HG02678 (cell line): ENCODE results near the gene LBR.

ENCODE experiments used
- ATAC-seq: cut with Tn5 transposase; IDR thresholded peaks from one replicate; pipeline ENCODE4 v1.9.1; 2021; ENCODE audit warnings: mild to moderate bottlenecking, moderate library complexity; ENCODE audit not compliant: unreplicated experiment

Gene LBR

DNA sequence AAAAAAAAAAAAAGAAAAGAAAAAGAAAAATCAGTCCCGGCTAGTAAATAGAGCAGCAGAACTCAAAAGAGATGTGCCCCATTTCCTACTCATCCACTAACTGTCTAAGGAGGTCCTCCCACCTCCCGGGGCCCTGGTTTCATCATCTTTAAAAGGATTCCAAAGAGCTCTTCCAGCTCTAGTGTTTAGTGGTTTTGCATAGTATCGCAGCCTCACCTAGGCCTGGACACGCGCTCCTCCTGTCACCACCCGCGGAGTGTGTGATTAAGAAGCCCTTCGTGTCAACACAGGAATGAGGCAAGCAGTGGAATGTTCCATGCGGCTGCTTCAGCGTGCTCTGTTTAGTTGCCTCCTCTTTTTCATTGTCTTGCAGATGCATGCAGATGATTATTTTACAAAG, 49.0 kb downstream of the LBR start:
- no peak for ATAC-seq

DNA sequence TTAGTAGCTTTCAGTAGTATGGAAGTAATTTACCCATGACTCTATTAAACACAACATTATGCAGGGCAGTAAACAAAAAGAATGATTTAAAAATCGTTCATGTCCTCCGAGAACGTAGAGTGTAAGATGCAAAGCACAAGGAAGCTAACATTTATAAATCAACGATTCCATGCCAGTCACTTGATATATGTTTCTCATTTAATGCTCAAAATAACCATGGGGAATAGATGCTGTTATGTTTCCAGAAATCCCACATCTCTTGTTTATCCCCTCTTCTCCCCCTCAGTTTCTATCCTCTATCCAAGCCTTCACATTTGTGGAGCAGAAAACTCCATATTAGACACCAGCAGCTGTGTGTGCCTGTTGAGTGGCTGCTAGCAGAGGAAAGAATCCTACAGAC, 52.8 kb downstream of the LBR start:
- ATAC-seq = no peak

DNA sequence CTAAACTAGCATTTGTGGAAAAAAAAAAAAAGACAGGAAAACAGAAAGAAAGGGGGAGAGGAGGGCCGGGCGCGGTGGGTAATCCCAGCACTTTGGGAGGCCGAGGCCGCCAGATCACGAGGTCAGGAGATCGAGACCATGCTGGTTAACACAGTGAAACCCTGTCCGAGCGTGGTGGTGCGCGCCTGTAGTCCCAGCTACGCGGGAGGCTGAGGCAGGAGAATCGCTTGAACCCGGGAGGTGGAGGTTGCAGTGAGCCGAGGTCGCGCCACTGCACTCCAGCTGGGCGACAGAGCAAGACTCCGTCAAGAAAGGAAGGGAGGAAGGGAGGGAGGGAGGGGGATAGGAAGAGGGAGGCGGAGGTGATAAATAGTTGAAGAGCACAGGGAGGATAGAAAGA, 54.7 kb downstream of the LBR start:
- no peak for ATAC-seq

DNA sequence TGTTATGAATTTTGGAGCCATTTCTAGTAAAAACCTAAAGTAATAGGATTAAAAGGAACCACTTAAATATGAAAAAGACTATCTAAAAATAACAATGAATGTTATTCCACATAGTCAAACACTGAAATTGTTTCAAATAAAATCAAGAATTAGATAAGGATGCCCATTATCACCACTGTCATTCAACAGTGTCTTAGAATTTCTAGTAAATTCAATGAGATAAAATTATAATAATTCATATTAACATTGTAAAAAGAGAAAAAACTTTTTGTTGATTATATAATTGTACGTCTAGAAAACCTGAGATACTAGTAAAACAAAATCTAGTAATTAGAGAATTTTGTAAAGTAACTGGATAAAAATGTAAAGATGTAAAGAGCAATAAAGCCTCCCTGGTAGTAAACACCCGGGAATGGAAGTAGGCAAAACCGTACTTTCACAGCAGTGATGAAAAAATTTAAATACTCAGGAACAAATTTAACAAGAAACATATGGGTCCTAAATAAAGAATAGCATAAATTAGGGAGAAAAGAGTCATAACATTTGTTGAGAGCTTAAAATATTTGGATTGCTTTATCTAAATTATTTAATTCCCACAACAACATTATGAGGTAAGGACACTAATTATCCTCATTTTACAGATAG, 56.4 kb downstream of the LBR start:
- no peak for ATAC-seq

DNA sequence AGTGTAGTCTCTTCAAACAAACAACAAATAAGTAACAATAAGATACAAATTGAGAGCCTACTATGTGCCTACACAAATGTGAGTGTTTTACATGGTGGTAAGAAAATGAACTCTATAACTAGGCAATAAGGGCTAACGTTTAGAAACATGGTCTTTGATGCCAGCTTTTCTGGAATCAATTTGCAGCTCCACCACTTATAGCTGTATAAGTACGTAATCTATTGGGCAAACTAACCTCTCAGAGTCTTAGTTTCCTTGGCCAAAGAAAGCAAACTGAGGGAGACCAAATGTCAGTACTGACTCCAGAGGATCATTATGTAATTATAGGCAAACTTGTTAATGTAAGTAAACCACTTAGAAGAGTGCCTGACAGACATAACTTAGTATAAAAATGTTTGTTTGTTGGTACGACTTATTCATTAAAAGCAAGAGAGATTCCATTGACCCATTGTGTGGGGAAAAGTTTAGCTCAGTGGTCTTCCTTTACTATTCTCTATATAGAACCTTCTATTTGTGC, 59.7 kb downstream of the LBR start:
- no peak for ATAC-seq

DNA sequence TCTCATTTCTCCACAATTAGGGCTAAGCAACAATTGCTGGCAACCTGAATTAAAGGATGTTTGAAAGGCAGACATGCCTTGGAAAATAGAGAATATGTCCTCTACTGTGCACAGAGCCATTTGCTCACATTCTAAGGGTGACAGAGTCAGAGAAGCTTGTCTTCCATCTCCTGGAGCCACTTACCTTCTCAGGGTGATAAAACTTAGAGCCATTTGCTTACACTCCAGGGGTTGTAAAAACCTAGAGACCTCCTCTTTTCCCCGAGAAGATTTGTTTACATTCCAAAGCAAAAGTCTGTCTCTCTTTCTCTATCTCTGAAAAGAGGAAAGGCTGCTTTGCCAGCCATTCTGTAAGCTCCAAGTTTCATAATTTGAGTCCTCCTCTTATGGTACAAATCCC, 61.3 kb downstream of the LBR start:
- ATAC-seq = no peak

DNA sequence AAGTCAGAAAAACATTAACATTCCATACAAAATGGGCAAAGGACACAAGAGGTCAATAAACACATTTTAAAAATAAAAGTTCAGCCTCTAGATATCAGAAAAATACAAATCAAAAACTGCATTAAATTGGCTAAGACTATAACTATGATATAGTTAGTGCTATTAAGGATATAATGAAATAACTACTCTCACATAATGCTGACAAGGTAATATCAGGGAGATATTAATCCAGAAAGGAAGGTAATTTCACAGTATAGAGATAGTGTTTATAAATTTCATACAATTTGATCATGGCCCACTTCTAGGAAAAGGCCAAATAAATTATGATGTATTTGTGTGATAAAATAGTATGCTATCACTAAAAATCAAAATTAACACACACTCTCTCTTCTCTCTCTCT, 61.8 kb downstream of the LBR start:
- ATAC-seq = no peak

DNA sequence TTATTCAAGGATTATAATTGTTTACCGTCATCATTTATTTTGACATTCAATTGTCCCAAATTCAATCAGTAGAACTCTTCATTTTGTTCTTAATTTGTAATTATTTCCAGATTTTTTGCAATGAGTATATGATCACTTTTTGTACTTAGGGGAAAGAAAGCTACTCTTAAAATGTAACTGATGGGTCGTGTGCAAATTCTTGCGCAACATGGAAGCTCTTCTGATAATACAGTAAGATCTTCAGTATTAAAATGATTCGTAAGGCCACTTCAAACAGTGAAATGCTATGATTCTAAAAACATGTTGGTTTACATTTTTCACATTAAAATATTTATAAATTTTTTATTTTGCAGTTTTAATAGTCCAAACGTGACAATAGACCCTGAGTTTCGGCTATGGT, 63.4 kb downstream of the LBR start:
- no peak for ATAC-seq

DNA sequence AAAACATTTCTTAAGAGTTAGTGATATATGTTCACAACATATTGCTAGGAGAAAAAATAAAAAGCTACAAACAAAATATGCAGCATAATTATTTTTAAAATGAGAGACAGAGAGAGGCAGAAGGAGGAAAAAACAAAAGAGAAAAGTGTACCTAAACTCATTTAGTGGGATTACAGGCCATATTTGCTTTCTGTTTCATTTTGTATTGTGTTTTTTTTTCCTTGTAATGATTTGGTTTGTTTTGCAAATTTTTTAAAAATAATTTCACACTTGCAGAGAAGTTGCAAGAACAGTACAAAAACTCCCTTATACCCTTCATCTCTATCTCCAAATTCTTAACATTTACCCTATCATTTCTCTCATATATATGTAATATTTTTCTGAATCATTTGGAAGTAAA, 65.0 kb downstream of the LBR start:
- no peak for ATAC-seq

DNA sequence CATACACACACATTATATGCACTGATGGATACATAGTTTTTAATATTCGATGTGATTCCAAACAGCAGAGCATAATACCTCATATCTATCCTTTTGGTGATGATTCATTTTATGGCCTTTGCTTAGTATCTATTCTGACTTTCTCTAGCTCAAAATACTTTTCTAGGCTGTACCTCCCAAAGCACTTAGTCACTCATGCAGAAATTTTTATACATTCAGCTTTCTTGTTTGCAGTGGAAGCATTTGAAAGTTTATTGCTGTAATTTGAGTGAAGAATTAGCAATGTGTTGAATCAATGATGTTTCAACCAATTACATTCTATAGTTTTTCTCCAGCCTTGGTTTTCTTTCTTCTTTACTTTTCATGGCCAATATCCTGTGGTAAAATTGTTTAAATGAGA, 66.7 kb downstream of the LBR start:
- ATAC-seq = no peak

DNA sequence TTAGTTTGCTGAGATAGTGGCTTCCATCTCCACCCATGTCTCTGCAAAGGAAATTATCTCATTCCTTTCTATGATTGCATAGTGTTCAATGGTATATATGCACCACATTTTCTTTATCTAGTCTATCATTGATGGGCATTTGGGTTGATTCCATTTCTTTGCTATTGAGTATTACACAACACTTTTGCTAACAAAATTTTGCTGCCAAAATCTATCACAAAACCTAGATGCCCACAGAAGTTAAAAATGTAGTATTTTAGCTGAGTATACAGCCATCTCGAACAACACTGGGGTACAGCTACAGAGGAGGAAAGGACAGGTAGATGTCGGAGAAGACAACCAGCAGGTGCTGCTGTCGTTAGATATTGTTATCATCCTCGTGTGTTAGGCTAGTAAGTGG, 67.7 kb downstream of the LBR start:
- ATAC-seq = no peak

DNA sequence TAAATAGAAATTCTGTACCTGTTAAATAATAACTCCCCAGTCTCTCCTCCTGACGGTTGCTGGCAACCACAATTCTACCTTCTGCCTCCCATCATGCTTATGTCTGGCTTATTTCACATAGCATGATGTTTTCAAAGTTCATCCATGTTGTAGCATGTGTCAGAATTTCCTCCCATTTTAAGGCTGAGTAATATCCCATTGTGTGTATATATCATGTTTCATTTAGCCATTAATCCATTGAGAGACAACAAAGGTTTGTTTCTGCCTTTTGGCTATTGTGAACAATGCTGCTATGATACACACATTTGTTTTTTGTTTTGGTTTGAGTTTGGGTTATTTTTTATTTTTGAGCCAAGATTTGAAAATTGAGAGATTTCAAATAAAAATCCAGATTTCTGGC, 72.0 kb downstream of the LBR start:
- ATAC-seq = no peak

DNA sequence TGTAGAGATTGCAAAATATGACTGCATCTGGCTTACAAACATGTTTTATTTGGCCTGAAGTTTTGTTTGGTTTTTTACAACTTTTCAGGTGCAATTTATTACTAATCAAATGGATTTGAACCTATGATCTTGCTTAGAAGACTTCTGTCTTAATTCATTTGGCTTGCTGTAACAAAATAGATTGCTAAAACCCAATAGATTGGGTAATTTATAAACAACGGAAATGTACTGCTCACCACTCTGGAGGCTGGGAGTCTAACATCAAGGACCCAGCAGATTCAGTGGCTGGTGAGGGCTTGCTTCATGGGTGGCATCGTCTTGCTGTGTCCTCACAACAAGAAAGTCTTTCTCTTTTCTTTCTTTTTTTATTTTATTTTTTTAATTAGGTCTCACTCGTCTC, 72.9 kb downstream of the LBR start:
- ATAC-seq = no peak
